PC-9 (cell line): ENCODE measurements around the gene UGT1A10. TPM values are rescaled to one million over a fixed set of nuclear protein-coding genes. Genes with fewer than 3 reads are reported as not detected.
A peak's percentile ranks its signal among the peaks of the same experiment; 100 is the strongest.
"Not testable (repeated sequence)": the region's sequence is repeated elsewhere in the genome, so short reads cannot be mapped to it uniquely, and the experiment has no call there.

Source experiments
- BruUV-seq: library from RNA; stranded (reverse); fragments of 400-500 nt; replicated peaks from 2 replicates; lab custom pipeline; 2021; lab: Mats Ljungman, UMichigan
- CTCF ChIA-PET: fragments of 300-600 bp; sonication (Branson Sonifier 250); formaldehyde crosslinking; loops from one replicate; lab custom pipeline; 2022; ENCODE audit warnings: antibody characterized with exemption; lab: Charles Lee
- POLR2A ChIA-PET: fragments of 300-600 bp; sonication (Branson Sonifier 250); formaldehyde crosslinking; loops from one replicate; lab custom pipeline; 2022; ENCODE audit warnings: antibody characterized with exemption; ENCODE audit not compliant: unreplicated experiment; lab: Charles Lee
- DNase-seq, 2 experiments: peaks; one replicate each; pipeline versions ENCODE4 v3.0.0 to v3.0.0-alpha.2; 2015 to 2022; ENCODE audit warnings: mixed read lengths in 1 of 2
- H2AFZ ChIP-seq: fragments of 200-600 bp; sonication (generic); 2 replicates; pipeline ENCODE4 v1.8.1; 2017; ENCODE audit warnings: antibody characterized with exemption
- H3F3A ChIP-seq: fragments of 200-600 bp; sonication (generic); 2 replicates; pipeline ENCODE4 v1.8.1; 2017; ENCODE audit warnings: antibody characterized with exemption, mild to moderate bottlenecking, low read depth; ENCODE audit not compliant: insufficient read depth
- H3K27ac ChIP-seq: fragments of 200-600 bp; sonication (generic); 2 replicates; pipeline ENCODE4 v1.6.1; 2016; ENCODE audit warnings: mixed run types
- H3K27me3 ChIP-seq: fragments of 200-600 bp; sonication (generic); 2 replicates; pipeline ENCODE4 v1.6.1; 2016; ENCODE audit warnings: low read depth, mixed run types; ENCODE audit not compliant: insufficient read depth
- H3K36me3 ChIP-seq: fragments of 200-600 bp; sonication (generic); 2 replicates; pipeline ENCODE4 v1.6.1; 2016; ENCODE audit warnings: low read depth, mixed run types
- H3K4me1 ChIP-seq: fragments of 200-600 bp; sonication (generic); replicated peaks from 2 replicates; pipeline ENCODE4 v1.6.1; 2016; ENCODE audit warnings: mixed run types; ENCODE audit not compliant: insufficient read depth
- H3K4me2 ChIP-seq: fragments of 200-600 bp; sonication (generic); 2 replicates; pipeline ENCODE4 v1.6.1; 2017; ENCODE audit warnings: mixed run types
- H3K4me3 ChIP-seq: fragments of 200-600 bp; sonication (generic); 2 replicates; pipeline ENCODE4 v1.6.1; 2016; ENCODE audit warnings: mixed run types
- H3K79me2 ChIP-seq: fragments of 200-600 bp; sonication (generic); 2 replicates; pipeline ENCODE4 v1.6.1; 2017; ENCODE audit warnings: low read depth, mixed run types
- H3K9me2 ChIP-seq: fragments of 200-600 bp; sonication (generic); 2 replicates; pipeline ENCODE4 v1.8.1; 2017; ENCODE audit warnings: mild to moderate bottlenecking; ENCODE audit not compliant: insufficient read depth
- H3K9me3 ChIP-seq: fragments of 200-600 bp; sonication (generic); 2 replicates; pipeline ENCODE4 v1.8.1; 2016; ENCODE audit warnings: low read depth; ENCODE audit not compliant: insufficient read depth
- H4K20me1 ChIP-seq: fragments of 200-600 bp; sonication (generic); 2 replicates; pipeline ENCODE4 v1.8.1; 2017; ENCODE audit not compliant: insufficient read depth
- CTCF ChIP-seq: fragments of 200-600 bp; sonication (generic); conservative IDR thresholded peaks from 2 replicates; pipeline ENCODE4 v1.6.1; 2017; ENCODE audit warnings: mixed run types, antibody characterized with exemption, mild to moderate bottlenecking, moderate library complexity
- EZH2 ChIP-seq: fragments of 200-600 bp; sonication (generic); IDR thresholded peaks from 2 replicates; pipeline ENCODE4 v1.8.0; 2017; ENCODE audit warnings: antibody characterized with exemption, low read depth
- intact Hi-C: fragments of 100-400 bp; cut with micrococcal nuclease; formaldehyde crosslinking; loops from one replicate; pipeline ENCODE4 v1.10.0; 2022; ENCODE audit not compliant: unreplicated experiment
- total RNA-seq: library from RNA; stranded (reverse); gene quantifications from 2 replicates; pipeline ENCODE4 v1.2.3, GENCODE V29; 2021

The UGT1A10 gene
- total RNA-seq, 1 experiment from 2014 or later: not detected

GRCh38 chr2:233743464-233744259 is 107.4 kb downstream of the UGT1A10 start:
- H3K9me2 ChIP-seq: no peaks in the 10 kb centered on the region
- peaks cover 76% of the 10 kb centered on the region for H3K36me3 ChIP-seq
- DNase-seq: peak in 1 of 2 experiments; percentile 26
- H3K4me1 ChIP-seq: no peaks in the 10 kb centered on the region
- TF ChIP-seq CTCF (no peak), EZH2 (no peak)
- H3K27ac ChIP-seq: no peak overlapping the region
- no peaks in the 10 kb centered on the region for H3K9me3 ChIP-seq
- no peak overlapping the region for H2AFZ ChIP-seq
- H3K4me2 ChIP-seq: no peak overlapping the region
- no peak overlapping the region for H3K4me3 ChIP-seq
- POLR2A ChIA-PET: no interaction called here
- peaks cover 95% of the 10 kb centered on the region for H3K79me2 ChIP-seq
- no TSS peak for BruUV-seq
- intact Hi-C loops: no loop called here
- H3K27me3 ChIP-seq: no peaks in the 10 kb centered on the region
- H4K20me1 ChIP-seq: peaks cover 29% of the 10 kb centered on the region
- CTCF ChIA-PET: interaction anchor here (0.6 kb wide), 1 partner anchor 18 kb away, joined by 3 read pairs; no protein-coding TSS in a partner anchor
- H3F3A ChIP-seq: peaks cover 40% of the 10 kb centered on the region; the same call in 1 of the 2 replicates

GRCh38 chr2:233745073-233745755 is 109.0 kb downstream of the UGT1A10 start:
- no peak overlapping the region for H3K4me2 ChIP-seq

GRCh38 chr2:233745838-233746237 is 109.6 kb downstream of the UGT1A10 start:
- CTCF ChIA-PET, H3K27me3 ChIP-seq, POLR2A ChIA-PET, H2AFZ ChIP-seq, H3K4me2 ChIP-seq, H3K9me2 ChIP-seq, H3K9me3 ChIP-seq, BruUV-seq, H3K27ac ChIP-seq, intact Hi-C loops, H3K4me1 ChIP-seq, H3K4me3 ChIP-seq: not testable (repeated sequence)
- Histone ChIP-seq H3F3A (peaks cover 45% of the 10 kb centered on the region), H4K20me1 (peaks cover 16% of the 10 kb centered on the region), H3K36me3 (peaks cover 87% of the 10 kb centered on the region), H3K79me2 (peaks cover 95% of the 10 kb centered on the region)
- peak in 1 of 2 experiments; percentile 26 for DNase-seq

More at GRCh38 chr2:233745073-233745755, 109.0 kb downstream of the UGT1A10 start:
- peaks cover 88% of the 10 kb centered on the region for H3K36me3 ChIP-seq
- peaks cover 19% of the 10 kb centered on the region for H4K20me1 ChIP-seq
- ChIA-PET POLR2A (no interaction called here), CTCF (no interaction called here)
- H2AFZ ChIP-seq: no peak overlapping the region
- TF ChIP-seq EZH2: no peak
- no peak for TF ChIP-seq CTCF
- peaks cover 8% of the 10 kb centered on the region for H3K9me3 ChIP-seq
- H3F3A ChIP-seq: peaks cover 45% of the 10 kb centered on the region
- no peak overlapping the region for H3K4me3 ChIP-seq
- peak in 1 of 2 experiments; percentile 30 for DNase-seq
- H3K27me3 ChIP-seq: no peaks in the 10 kb centered on the region
- intact Hi-C loops: no loop called here
- H3K27ac ChIP-seq: no peak overlapping the region
- H3K4me1 ChIP-seq: no peaks in the 10 kb centered on the region
- H3K79me2 ChIP-seq: peaks cover 95% of the 10 kb centered on the region
- no TSS peak for BruUV-seq
- H3K9me2 ChIP-seq: no peaks in the 10 kb centered on the region
